Endodermal cell (in vitro differentiated cells): ENCODE results near the gene SPAG4. TPM values are rescaled to one million over a fixed set of nuclear protein-coding genes. Genes with fewer than 3 reads are reported as not detected.

Source experiments
- DNase-seq: peaks from one replicate; pipeline ENCODE4 v3.0.0-alpha.2; 2017
- H3K27ac ChIP-seq: 2 replicates; pipeline ENCODE4 v1.5.1; 2013; ENCODE audit warnings: mild to moderate bottlenecking, low read depth, low read length, moderate library complexity
- H3K27me3 ChIP-seq: 2 replicates; pipeline ENCODE4 v1.6.1; 2013; ENCODE audit warnings: mild to moderate bottlenecking, low read length, moderate library complexity; ENCODE audit not compliant: insufficient read depth, control insufficient read depth, poor library complexity, severe bottlenecking
- H3K36me3 ChIP-seq: 2 replicates; pipeline ENCODE4 v1.7.0; 2013; ENCODE audit warnings: mild to moderate bottlenecking, low read length, moderate library complexity; ENCODE audit not compliant: control insufficient read depth, insufficient read depth
- H3K4me1 ChIP-seq: one replicate; pipeline ENCODE4 v1.7.0; 2013; ENCODE audit warnings: low read length; ENCODE audit not compliant: control insufficient read depth, insufficient read depth
- H3K4me3 ChIP-seq: 2 replicates; pipeline ENCODE4 v1.5.1; 2013; ENCODE audit warnings: mild to moderate bottlenecking, low read length, moderate library complexity
- H3K9ac ChIP-seq: 2 replicates; pipeline ENCODE4 v1.6.1; 2013; ENCODE audit warnings: mild to moderate bottlenecking, low read length, moderate library complexity; ENCODE audit not compliant: poor library complexity, severe bottlenecking; ENCODE audit errors: extremely low read depth
- H3K9me3 ChIP-seq: 2 replicates; pipeline ENCODE4 v1.6.1; 2013; ENCODE audit warnings: mild to moderate bottlenecking, low read length, moderate library complexity; ENCODE audit not compliant: control insufficient read depth
- H3K27ac Mint-ChIP-seq: 2 replicates; pipeline ENCODE4 v1.8.0; 2020; ENCODE audit warnings: mixed read lengths
- H3K27me3 Mint-ChIP-seq: 2 replicates; pipeline ENCODE4 v1.8.0; 2021; ENCODE audit warnings: mild to moderate bottlenecking, mixed read lengths; ENCODE audit not compliant: insufficient read depth
- H3K36me3 Mint-ChIP-seq: 2 replicates; pipeline ENCODE4 v1.8.0; 2020; ENCODE audit warnings: low read depth, mixed read lengths
- H3K4me1 Mint-ChIP-seq: 2 replicates; pipeline ENCODE4 v1.8.0; 2020; ENCODE audit warnings: mixed read lengths
- H3K4me3 Mint-ChIP-seq: 2 replicates; pipeline ENCODE4 v1.8.0; 2020; ENCODE audit warnings: mild to moderate bottlenecking, moderate library complexity, mixed read lengths
- H3K9me3 Mint-ChIP-seq: 2 replicates; pipeline ENCODE4 v1.8.0; 2020; ENCODE audit warnings: mild to moderate bottlenecking, mixed read lengths
- WGBS, 2 experiments: methylation state at CpG; one replicate each; pipeline versions ENCODE4 v1.1.5 to v1.1.7; 2013; ENCODE audit warnings: missing lambda C conversion rate in 2 of 2, mixed read lengths in 1 of 2; ENCODE audit not compliant: insufficient coverage in 1 of 2, insufficient read length in 1 of 2; 5-methylcytosine and 5-hydroxymethylcytosine counted together
- total RNA-seq, 2 donors: library from RNA; stranded (reverse); fragmentation: NEBNext Ultra II Directional in 1 of 2; extraction: Animal tissue kit (Norgen Biotek cat#: 25700) in 1 of 2; gene quantifications; 2 replicates in 1 of 2; 3 replicates in 1 of 2; pipeline ENCODE4 v1.2.1, GENCODE V29; 2021
- TF ChIP-seq, protein P1 (sequence below): fragments of 200-600 bp; sonication (generic); conservative IDR thresholded peaks from 2 replicates; pipeline ENCODE4 v1.5.0; 2021; ENCODE audit warnings: antibody characterized with exemption, mild to moderate bottlenecking

Gene SPAG4
- total RNA-seq, 2 donors from 2014 or later: 1.7 to 3.5 TPM

DNA sequence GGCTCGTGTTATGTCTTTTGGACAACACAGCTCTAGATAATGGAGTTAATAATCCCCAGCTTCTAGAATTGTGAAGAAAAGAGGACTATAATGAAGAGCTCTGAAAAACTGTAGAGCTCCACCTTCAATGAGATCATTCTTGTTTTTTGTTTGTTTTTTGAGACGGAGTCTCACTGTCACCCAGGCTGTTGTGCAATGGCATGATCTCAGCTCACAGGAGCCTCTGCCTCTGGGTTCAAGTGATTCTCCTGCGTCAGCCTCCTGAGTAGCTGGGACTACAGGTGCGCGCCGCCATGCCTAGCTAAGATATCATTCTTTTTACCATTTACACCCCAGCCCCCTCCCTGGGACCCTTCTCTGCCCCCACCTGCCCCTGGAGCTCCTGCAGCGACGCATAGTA lies 37.2 kb upstream of the SPAG4 start:
- Histone ChIP-seq H3K9me3 (no peaks in the 10 kb centered on the region), H3K27me3 (no peaks in the 10 kb centered on the region), H3K27ac (no peak overlapping the region), H3K9ac (no peak overlapping the region), H3K36me3 (no peaks in the 10 kb centered on the region), H3K4me3 (no peak overlapping the region), H3K4me1 (no peaks in the 10 kb centered on the region)
- H3K27ac Mint-ChIP-seq: no peak overlapping the region
- no peak overlapping the region for H3K4me3 Mint-ChIP-seq
- H3K4me1 Mint-ChIP-seq: no peaks in the 10 kb centered on the region
- TF ChIP-seq, protein P1, sequence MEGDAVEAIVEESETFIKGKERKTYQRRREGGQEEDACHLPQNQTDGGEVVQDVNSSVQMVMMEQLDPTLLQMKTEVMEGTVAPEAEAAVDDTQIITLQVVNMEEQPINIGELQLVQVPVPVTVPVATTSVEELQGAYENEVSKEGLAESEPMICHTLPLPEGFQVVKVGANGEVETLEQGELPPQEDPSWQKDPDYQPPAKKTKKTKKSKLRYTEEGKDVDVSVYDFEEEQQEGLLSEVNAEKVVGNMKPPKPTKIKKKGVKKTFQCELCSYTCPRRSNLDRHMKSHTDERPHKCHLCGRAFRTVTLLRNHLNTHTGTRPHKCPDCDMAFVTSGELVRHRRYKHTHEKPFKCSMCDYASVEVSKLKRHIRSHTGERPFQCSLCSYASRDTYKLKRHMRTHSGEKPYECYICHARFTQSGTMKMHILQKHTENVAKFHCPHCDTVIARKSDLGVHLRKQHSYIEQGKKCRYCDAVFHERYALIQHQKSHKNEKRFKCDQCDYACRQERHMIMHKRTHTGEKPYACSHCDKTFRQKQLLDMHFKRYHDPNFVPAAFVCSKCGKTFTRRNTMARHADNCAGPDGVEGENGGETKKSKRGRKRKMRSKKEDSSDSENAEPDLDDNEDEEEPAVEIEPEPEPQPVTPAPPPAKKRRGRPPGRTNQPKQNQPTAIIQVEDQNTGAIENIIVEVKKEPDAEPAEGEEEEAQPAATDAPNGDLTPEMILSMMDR: no peak
- H3K9me3 Mint-ChIP-seq: peaks cover 4% of the 10 kb centered on the region
- WGBS, 2 experiments: 90% methylated on average over 6 to 8 of the region's 8 CpGs
- H3K27me3 Mint-ChIP-seq: peaks cover 14% of the 10 kb centered on the region
- H3K36me3 Mint-ChIP-seq: no peaks in the 10 kb centered on the region
- no peak for DNase-seq

DNA sequence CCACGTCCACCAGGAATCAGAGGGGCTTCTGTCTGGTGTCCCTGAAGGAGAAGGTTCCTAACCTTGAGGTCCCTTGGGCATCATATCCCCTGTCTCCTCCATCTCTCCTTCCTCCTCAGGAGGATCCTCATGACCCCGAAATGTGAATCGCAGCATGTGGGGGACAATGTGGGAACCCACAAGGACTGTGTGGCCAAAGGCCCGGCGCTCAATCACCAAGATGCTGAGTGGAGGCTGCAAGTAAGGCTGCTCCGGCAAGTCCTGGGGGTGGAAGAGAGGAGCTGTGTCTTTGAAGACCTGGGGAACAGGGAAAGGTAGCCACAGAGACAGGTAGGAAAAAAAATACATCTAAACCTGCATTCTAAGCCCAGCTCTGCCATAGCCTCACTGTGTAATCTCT lies 36.4 kb upstream of the SPAG4 start:
- Mint-ChIP-seq H3K27me3 (peaks cover 14% of the 10 kb centered on the region), H3K4me1 (no peaks in the 10 kb centered on the region), H3K9me3 (peaks cover 2% of the 10 kb centered on the region), H3K4me3 (no peak overlapping the region), H3K36me3 (no peaks in the 10 kb centered on the region), H3K27ac (no peak overlapping the region)
- TF ChIP-seq, protein P1: no peak
- Histone ChIP-seq H3K9me3 (no peaks in the 10 kb centered on the region), H3K4me1 (no peaks in the 10 kb centered on the region), H3K27ac (no peak overlapping the region), H3K9ac (no peak overlapping the region), H3K27me3 (no peaks in the 10 kb centered on the region), H3K4me3 (no peak overlapping the region), H3K36me3 (no peaks in the 10 kb centered on the region)
- DNase-seq: no peak
- WGBS, 2 experiments: 99 to 100% methylated on average over 3 to 6 of the region's 6 CpGs

DNA sequence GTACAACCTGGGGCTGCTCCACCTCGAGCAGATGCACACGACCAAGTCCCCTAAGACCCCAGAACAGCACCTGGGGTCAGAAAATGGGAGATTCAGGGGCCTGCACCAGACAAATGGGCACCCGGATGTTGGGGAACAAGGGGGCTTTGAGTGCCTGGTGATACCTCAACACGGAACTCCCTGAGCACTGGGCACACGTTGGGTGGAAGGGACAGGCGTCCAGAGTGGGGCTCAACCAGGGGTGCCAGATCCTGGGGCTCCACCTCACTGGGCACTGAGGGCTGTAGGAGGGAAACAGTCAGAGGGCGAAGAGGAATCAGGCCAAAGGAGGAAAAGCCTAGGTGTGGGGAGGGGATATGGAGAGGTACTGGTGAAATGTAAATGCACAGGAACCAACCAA lies 33.5 kb upstream of the SPAG4 start:
- 91 to 92% methylated on average over 7 of the region's 7 CpGs for WGBS, 2 experiments
- no peaks in the 10 kb centered on the region for H3K36me3 ChIP-seq
- H3K27me3 Mint-ChIP-seq: peaks cover 2% of the 10 kb centered on the region
- H3K4me1 Mint-ChIP-seq: no peaks in the 10 kb centered on the region
- H3K9me3 ChIP-seq: no peaks in the 10 kb centered on the region
- TF ChIP-seq, protein P1: no peak
- no peaks in the 10 kb centered on the region for H3K27me3 ChIP-seq
- no peak overlapping the region for H3K4me3 ChIP-seq
- no peaks in the 10 kb centered on the region for H3K36me3 Mint-ChIP-seq
- no peak overlapping the region for H3K27ac ChIP-seq
- H3K4me3 Mint-ChIP-seq: no peak overlapping the region
- DNase-seq: no peak
- H3K4me1 ChIP-seq: no peaks in the 10 kb centered on the region
- H3K27ac Mint-ChIP-seq: no peak overlapping the region
- H3K9me3 Mint-ChIP-seq: peaks cover 2% of the 10 kb centered on the region
- H3K9ac ChIP-seq: no peak overlapping the region
